ENCODE measurements around the gene PSME1.

The PSME1 gene

DNA sequence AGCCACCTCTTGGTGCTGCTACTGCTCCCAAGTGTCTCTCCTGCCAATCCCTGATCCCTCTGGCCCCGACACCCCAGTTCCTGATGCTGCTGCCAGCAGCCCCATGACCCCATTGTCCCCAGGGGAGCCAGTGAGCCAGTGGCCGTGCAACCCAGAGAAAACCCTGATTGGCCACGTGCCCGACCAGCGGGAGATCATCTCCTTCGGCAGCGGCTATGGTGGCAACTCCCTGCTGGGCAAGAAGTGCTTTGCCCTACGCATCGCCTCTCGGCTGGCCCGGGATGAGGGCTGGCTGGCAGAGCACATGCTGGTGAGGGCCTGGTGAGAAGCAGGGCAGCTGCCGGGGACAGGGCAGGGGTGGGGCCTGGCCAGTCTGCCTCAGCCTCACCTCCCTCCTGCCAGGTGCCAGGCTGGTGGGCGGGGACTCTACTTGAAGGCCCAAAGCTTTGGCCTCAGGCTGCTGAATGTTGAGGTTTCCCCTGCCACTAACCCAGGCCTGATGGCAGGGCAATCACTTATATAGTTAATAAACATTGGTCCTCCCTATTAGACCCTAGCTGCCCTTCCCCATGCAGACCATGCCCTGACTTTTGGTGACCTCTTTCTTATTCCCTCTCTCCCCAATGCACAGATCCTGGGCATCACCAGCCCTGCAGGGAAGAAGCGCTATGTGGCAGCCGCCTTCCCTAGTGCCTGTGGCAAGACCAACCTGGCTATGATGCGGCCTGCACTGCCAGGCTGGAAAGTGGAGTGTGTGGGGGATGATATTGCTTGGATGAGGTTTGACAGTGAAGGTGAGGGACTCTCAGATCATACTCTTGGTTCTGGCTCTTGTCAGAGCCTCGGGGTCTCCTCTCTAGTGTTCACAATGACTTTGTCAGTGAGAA, 36.8 kb upstream of the PSME1 start:
- TF ChIP-seq POLR2AphosphoS5 (IDR thresholded peaks at IDR 0.05; ENCODE audit: low read depth) (no peak), CTCF (IDR thresholded peaks at IDR 0.05; ENCODE audit: insufficient read depth, low read length) (no peak), GABPA (IDR thresholded peaks at IDR 0.05; ENCODE audit: low read depth) (no peak), SPI1 (IDR thresholded peaks at IDR 0.05; ENCODE audit: borderline replicate concordance, low read depth) (no peak)
- TF ChIP-seq, protein P1, sequence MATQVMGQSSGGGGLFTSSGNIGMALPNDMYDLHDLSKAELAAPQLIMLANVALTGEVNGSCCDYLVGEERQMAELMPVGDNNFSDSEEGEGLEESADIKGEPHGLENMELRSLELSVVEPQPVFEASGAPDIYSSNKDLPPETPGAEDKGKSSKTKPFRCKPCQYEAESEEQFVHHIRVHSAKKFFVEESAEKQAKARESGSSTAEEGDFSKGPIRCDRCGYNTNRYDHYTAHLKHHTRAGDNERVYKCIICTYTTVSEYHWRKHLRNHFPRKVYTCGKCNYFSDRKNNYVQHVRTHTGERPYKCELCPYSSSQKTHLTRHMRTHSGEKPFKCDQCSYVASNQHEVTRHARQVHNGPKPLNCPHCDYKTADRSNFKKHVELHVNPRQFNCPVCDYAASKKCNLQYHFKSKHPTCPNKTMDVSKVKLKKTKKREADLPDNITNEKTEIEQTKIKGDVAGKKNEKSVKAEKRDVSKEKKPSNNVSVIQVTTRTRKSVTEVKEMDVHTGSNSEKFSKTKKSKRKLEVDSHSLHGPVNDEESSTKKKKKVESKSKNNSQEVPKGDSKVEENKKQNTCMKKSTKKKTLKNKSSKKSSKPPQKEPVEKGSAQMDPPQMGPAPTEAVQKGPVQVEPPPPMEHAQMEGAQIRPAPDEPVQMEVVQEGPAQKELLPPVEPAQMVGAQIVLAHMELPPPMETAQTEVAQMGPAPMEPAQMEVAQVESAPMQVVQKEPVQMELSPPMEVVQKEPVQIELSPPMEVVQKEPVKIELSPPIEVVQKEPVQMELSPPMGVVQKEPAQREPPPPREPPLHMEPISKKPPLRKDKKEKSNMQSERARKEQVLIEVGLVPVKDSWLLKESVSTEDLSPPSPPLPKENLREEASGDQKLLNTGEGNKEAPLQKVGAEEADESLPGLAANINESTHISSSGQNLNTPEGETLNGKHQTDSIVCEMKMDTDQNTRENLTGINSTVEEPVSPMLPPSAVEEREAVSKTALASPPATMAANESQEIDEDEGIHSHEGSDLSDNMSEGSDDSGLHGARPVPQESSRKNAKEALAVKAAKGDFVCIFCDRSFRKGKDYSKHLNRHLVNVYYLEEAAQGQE (IDR thresholded peaks at IDR 0.05; ENCODE audit: insufficient replicate concordance, low read depth) = no peak
- Histone ChIP-seq H3K27me3 (ENCODE audit: insufficient read depth, poor library complexity, severe bottlenecking) (no peaks in the 10 kb centered on the region), H3K4me3 (replicated peaks; ENCODE audit: insufficient read depth, low read length) (no peak overlapping the region), H3K27ac (replicated peaks) (no peak overlapping the region)
- DNase-seq (ENCODE audit: low read depth in 1 of 2, low spot score in 1 of 2) = no peak

DNA sequence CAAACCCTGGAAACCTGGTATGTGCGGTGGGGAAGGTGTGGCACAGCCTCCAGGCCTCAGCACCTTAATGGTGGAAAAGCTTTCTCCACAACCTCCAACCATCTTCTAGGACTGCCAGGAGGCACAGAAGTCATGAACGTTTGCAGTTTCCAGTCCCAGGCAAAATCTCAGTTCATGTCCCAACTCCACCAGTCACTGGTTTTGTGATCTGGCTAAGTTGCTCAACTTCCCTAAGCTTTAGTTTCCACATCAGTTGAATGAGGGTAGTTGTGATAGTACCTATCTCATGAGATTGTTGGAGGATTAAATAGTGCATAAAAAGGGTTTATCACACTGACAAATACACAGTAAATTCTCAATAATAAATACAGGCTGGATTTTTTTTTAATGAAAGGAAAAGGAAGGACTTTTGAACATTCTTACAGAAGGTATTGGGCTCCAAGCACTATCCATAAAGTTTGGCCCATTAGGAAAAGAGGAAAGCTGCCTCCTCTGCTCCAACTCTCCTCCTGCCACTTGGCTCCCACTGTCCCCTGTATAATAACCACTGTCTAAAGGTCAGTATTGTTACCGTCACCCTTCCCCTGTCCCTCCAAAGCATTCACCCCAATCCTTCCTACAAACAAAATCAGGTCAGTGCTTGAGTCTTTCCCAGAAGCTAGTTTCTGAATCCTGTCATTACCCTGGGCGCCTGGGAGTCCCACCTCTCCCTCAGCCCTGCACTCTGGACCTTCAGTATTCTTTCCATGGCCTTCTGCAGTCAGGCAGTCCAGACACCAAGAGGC, 35.6 kb upstream of the PSME1 start:
- no peak for TF ChIP-seq POLR2AphosphoS5 (IDR thresholded peaks at IDR 0.05; ENCODE audit: low read depth)
- TF ChIP-seq, protein P1 (IDR thresholded peaks at IDR 0.05; ENCODE audit: insufficient replicate concordance, low read depth) = no peak
- no peak for TF ChIP-seq CTCF (IDR thresholded peaks at IDR 0.05; ENCODE audit: insufficient read depth, low read length)
- no peak for TF ChIP-seq SPI1 (IDR thresholded peaks at IDR 0.05; ENCODE audit: borderline replicate concordance, low read depth)
- no peak for TF ChIP-seq GABPA (IDR thresholded peaks at IDR 0.05; ENCODE audit: low read depth)
- Histone ChIP-seq H3K4me3 (replicated peaks; ENCODE audit: insufficient read depth, low read length) (no peak overlapping the region), H3K27me3 (ENCODE audit: insufficient read depth, poor library complexity, severe bottlenecking) (no peaks in the 10 kb centered on the region), H3K27ac (replicated peaks) (no peak overlapping the region)
- peak in 1 of 2 experiments; percentile 42 for DNase-seq (ENCODE audit: low read depth in 1 of 2, low spot score in 1 of 2)

GRCh38 chr14:24100982-24101494, 35.0 kb upstream of the PSME1 start:
- no peak overlapping the region for H3K27ac ChIP-seq (replicated peaks)
- no peak for DNase-seq (ENCODE audit: low read depth in 1 of 2, low spot score in 1 of 2)
- no peak overlapping the region for H3K4me3 ChIP-seq (replicated peaks; ENCODE audit: insufficient read depth, low read length)

More at GRCh38 chr14:24100982-24101494, 35.0 kb upstream of the PSME1 start:
- TF ChIP-seq, protein P1 (IDR thresholded peaks at IDR 0.05; ENCODE audit: insufficient replicate concordance, low read depth) = no peak
- TF ChIP-seq SPI1 (IDR thresholded peaks at IDR 0.05; ENCODE audit: borderline replicate concordance, low read depth) = no peak
- no peak for TF ChIP-seq CTCF (IDR thresholded peaks at IDR 0.05; ENCODE audit: insufficient read depth, low read length)
- no peak for TF ChIP-seq GABPA (IDR thresholded peaks at IDR 0.05; ENCODE audit: low read depth)
- TF ChIP-seq POLR2AphosphoS5 (IDR thresholded peaks at IDR 0.05; ENCODE audit: low read depth) = no peak
- H3K27me3 ChIP-seq (ENCODE audit: insufficient read depth, poor library complexity, severe bottlenecking) = no peaks in the 10 kb centered on the region
